ENCODE results near the gene ACOT7.

- TF ChIP-seq CTCF (IDR thresholded peaks at IDR 0.05) (no peak), POLR2AphosphoS5 (IDR thresholded peaks at IDR 0.05) (no peak), POLR2A (IDR thresholded peaks at IDR 0.05) (no peak)
Measured at GRCh38 chr1:6358144-6358624, 35.4 kb downstream of the ACOT7 start.

All from prostate gland (tissue), 2 donors.